Measurements from ENCODE around the gene ALDH1A3.

Gene ALDH1A3

GRCh38 chr15:100885116-100885515, 5.5 kb downstream of the ALDH1A3 start:
- DNase-seq, result no peak

- DNase-seq, result no peak
Measured at GRCh38 chr15:100885811-100886210, 6.2 kb downstream of the ALDH1A3 start.

DNA sequence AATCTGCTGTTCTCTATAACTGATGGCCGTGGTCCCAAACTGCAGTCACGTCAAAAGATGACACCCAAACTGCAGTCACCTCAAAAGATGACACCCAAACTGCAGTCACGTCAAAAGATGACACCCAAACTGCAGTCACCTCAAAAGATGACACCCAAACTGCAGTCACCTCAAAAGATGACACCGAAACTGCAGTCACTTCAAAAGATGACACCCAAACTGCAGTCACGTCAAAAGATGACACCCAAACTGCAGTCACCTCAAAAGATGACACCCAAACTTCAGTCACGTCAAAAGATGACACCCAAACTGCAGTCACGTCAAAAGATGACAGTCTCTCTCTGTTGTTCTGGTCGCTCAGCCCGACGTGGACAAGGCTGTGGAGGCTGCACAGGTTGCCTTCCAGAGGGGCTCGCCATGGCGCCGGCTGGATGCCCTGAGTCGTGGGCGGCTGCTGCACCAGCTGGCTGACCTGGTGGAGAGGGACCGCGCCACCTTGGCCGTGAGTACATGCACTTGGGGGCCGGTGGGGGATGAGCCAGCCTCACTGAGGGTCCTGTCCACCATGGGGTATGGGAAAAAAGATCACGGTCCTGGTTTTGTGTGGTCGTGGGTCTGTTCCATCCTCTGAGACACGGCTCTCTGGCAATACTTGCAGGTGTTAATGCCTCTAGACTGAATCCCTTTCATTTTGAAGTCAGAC, 7.7 kb downstream of the ALDH1A3 start:
- DNase-seq, result no peak

DNA sequence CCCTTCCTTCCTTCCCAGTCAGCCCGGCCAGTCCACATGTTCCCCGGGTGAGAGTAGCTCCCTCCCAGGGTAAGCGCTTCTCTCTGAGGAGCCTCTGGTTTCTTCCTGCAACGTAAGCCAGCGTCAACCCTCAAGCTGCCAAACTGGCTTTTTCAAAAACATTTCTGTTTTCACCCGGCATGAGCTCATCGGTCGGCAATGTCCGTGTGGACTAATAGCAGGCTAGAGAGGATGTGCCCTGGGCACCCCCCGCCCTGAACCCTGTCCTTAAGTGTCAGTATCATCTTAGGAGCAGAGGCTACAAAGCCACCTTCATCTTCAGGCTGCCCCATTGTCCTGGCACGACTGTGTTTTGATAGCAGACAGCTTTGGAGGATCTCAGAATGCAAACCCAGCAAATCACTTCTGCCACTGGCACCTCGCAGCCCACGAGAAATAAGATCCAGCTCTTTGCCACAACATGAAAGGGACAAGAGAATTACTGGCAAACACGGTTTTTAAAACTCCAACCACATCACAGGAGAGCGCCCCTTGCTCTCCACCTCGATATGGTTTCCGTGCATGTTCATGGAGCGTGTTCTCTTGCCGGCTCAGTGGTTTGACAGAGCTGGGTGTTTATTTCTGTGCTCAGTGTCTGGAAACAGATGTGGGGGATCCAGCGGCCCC, 9.9 kb downstream of the ALDH1A3 start:
- DNase-seq, result no peak

DNA sequence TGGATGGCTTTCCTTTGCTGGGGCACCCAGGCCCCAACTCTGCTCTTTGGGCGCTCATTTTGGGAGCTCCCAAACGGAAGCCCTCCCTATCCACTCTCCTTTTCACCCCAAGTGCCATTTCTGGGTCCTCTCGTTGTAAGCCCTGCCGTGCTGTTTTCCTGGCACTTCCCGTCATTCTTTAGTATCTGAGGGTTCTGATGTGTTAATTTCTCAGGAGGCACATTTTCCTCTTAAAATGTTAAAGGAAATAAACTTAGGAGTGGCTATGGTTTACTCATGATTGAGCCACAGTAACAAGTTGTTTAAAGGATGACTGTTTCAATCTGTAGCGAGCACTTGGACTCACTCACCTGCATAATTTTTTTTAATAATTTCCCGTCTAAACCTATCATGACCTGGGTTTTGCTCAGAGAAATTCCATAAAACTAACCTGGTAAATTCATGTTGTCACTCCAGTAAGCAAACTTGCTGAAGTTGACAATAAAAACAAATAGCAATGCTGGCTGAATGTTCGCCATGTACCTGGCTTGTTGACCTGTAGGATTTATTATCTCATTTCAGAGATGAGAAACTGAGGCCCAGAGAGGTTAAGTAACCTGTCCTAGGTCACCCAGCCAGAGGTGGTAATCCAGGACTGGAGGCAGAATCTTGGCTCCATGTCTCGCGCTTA, 10.6 kb downstream of the ALDH1A3 start:
- DNase-seq, result no peak

- DNase-seq, result no peak
Measured at GRCh38 chr15:100890850-100891249, 11.2 kb downstream of the ALDH1A3 start.

- no peak for DNase-seq
Measured at GRCh38 chr15:100891307-100892012, 11.8 kb downstream of the ALDH1A3 start.

GRCh38 chr15:100892013-100892355, 12.4 kb downstream of the ALDH1A3 start:
- DNase-seq, result no peak

DNA sequence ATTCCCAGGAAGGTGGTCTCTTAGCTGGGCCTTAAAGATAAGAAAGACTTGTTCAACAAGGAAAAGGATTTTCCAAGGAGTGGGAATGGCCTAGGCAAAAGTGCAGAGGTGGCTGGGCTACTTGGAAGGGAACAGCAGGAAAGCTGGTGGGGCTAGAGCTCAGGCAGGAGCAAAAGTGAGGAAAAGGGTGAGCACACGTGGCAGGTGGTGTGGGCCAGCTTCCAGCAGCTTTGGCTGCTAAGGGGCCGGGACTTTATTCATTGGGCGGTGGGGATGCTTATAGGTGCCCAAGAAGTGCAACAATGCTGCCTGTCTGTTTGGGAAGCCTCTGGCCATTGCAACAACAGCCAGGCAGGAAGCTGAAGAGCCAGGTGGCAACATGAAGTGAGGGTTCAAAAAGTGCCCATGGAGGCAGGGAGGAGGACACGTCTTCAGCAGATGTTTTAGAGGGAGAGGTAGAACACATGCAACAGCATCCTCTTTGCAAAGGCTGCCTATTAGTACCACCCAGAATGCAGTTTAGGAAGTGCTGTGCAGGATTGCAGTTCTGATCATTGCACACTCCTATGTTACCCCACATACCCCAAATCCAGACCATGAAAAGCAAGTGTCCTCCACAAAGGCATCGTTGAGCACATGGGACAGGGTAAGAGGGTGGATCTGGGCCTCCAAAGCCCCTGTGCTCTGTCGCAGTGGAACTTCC, 13.8 kb downstream of the ALDH1A3 start:
- DNase-seq, result no peak

DNA sequence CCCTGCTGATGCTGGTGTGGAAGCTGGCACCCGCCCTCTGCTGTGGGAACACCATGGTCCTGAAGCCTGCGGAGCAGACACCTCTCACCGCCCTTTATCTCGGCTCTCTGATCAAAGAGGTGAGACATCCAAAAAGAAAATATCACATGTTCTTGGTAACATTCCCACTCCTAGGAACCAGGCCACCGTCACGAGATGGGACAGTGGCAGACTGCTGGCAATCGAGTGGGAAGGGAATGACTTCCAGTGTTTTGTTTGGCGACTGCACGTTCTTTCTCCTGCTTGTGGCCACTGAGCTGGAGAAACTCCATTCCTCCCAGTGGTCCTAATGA, 14.3 kb downstream of the ALDH1A3 start:
- no peak for DNase-seq

DNA sequence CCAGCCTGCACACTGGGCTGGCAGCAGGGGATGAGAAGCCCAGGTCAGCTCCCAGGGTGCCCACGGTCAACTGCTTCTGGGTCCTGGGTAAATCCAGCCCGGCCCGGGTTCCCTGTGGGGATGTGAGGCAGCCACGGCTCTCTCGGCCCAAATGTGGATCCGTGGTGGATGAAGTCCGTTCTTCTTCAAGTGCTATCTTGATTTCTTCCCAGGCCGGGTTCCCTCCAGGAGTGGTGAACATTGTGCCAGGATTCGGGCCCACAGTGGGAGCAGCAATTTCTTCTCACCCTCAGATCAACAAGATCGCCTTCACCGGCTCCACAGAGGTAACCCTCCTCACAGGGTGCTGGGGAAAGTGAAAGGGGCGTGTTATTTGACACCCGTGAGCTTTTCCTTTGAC, 16.1 kb downstream of the ALDH1A3 start:
- DNase-seq, result no peak

DNA sequence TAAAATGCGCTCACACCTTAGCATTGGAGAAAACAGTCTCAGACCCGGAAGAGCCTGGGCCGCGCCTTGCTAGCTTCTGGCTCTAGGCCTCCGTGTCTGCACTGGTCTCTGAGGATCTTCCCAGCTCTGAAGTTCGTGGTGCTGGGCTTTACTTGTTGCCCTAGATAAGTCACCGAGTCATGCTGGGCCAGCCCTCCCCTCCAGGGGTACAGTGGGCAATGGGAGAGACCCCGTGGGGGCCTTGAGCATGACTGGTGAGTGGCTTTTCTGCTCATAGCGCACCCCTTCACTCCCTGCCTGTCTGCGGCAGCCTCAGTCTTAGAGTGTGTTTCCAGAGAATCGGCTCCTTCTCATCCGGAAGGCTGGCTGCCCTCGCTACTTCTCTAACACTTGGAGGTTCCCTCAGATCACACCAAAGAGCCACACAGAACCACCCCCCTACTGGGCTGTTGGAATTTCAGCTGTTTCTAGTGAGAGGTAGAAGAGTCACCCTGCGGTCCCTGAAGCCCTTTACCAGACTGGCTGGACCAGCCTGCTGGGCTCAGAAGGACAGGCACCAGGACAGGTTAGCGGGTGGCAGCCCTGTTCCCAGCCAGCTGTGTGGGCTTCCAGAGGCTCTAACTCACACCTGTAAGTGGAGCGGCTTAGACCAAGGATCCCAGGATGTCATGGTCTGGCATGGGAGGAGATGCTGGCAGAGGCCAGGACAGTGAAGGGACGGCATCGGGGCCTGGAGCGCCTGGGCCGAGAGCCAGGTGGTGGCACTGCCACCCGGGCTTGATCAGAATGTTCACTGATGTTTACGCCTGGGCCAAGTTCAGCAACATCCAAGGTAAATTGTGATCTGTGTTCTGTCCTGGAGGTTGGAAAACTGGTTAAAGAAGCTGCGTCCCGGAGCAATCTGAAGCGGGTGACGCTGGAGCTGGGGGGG, 17.9 kb downstream of the ALDH1A3 start:
- DNase-seq, result no peak

- DNase-seq, result no peak
Measured at GRCh38 chr15:100898152-100898490, 18.5 kb downstream of the ALDH1A3 start.

- no peak for DNase-seq
Measured at GRCh38 chr15:100898661-100899462, 19.2 kb downstream of the ALDH1A3 start.

DNA sequence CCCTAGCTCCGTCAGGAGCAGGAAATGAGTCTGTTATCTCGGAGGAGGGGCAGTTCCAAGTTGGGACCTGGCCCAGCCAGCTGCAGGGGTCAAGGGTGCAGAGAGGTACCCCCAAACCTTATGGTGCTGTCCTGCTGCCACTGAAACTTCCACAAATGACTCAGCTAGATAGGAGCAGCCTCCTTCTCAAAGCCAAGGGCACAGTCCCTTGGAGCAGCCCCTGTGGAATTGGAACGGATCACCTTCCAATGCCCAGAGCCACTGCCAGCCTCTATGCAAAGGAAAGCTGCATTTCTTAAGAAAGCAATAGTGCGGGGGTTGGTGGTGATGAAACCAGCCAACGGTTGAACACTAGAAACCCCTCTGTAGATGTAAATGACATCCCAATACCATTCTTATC, 20.0 kb downstream of the ALDH1A3 start:
- DNase-seq, result no peak

- DNase-seq, result peak in 1 of 2 experiments; percentile 18
Measured at GRCh38 chr15:100900136-100900794, 20.6 kb downstream of the ALDH1A3 start.

DNA sequence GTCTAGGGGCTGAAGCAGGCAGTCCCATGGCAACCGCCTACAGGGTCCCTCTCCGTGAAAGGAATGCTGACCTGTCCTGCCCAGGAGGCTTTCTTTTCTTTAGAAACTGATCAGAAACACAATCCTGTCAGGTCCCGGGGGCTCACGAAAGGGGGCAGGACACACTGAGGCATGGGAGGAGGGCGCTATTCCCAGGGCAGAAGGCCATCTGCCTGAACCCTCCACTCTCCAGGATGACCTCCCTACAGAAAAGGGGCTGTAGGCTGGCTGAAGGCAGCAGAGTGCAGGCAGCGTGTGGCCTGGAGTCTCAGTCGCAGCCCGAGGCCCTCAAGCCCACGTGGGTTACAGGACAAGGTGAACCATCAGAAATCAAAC, 21.2 kb downstream of the ALDH1A3 start:
- no peak for DNase-seq

GRCh38 chr15:100901296-100901695, 21.7 kb downstream of the ALDH1A3 start:
- DNase-seq, result no peak

GRCh38 chr15:100901702-100902435, 22.2 kb downstream of the ALDH1A3 start:
- no peak for DNase-seq

All from SHP77 (cell line).